ENCODE data around the gene CAV1.

DNA sequence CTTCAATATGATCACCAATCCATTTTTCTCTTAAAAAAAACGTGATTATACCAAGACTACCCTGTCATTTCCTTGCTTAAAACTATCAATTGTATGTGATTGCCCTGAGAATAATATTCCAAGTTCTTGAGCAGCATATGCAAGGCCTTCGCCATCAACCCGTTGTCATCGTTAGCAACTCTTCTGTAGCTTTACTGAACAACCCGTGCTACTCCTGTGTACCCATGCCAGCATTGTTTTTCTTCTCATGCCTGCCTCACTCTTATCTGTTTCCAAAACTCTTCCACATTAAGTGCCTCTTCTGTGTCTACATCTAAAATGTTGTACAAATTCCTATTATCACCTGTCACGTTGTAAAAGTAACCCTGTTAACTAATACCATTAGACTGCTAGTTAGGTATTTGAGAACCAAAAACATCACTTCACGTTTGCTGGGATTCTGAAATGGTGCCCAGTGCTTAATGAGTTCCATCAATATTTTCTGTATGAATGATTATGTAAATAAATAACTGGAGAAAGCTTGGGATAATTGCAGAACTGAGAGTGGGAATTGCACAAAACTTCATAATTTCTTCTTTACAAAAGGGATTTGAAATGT, 14.8 kb upstream of the CAV1 start:
- TF ChIP-seq POLR2AphosphoS5 (IDR thresholded peaks at IDR 0.05) (no peak), POLR2A (IDR thresholded peaks at IDR 0.05) (no peak), EP300 (IDR thresholded peaks at IDR 0.05) (no peak)
- TF ChIP-seq, protein P1, sequence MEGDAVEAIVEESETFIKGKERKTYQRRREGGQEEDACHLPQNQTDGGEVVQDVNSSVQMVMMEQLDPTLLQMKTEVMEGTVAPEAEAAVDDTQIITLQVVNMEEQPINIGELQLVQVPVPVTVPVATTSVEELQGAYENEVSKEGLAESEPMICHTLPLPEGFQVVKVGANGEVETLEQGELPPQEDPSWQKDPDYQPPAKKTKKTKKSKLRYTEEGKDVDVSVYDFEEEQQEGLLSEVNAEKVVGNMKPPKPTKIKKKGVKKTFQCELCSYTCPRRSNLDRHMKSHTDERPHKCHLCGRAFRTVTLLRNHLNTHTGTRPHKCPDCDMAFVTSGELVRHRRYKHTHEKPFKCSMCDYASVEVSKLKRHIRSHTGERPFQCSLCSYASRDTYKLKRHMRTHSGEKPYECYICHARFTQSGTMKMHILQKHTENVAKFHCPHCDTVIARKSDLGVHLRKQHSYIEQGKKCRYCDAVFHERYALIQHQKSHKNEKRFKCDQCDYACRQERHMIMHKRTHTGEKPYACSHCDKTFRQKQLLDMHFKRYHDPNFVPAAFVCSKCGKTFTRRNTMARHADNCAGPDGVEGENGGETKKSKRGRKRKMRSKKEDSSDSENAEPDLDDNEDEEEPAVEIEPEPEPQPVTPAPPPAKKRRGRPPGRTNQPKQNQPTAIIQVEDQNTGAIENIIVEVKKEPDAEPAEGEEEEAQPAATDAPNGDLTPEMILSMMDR (IDR thresholded peaks at IDR 0.05): no peak
